Measurements from ENCODE around the gene IFNG-AS1.

The IFNG-AS1 gene

DNA sequence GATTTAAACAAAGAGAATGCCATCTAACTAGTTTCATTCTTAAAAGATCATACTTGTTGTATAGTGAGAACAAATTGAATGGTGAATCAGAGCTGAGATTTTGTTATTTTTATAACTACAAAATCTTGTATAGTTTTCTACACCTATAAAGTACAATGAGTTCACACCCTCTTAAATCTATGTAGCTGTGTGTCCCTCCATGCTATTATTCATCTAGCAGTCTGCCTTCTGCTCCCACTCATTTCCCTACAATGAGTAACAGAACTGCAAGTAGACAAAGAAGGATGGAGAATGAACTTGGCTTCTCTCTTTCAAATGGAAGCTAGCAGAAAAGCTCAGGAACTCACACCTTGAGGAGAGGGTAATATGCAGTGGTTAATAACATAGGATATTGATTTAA, 7.1 kb downstream of the IFNG-AS1 start:
- DNase-seq, result no peak

DNA sequence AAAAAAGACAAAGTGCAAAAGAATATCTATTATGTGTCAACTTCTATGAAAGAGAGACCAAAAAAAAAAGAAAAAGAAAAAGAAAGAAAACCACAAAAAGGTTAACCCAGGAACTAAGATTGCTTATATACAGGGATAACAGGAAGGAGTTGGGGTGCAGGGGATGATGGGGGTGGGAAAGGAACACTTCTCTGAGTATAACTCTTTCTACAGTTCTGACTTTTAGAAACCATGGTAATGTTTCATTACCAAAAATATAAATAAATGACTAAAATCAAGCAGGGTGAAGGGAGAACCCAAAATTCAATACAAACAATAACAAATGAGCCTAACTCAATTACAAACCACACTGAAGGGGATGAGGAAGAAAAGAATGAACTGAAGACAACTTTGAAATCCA, 9.1 kb downstream of the IFNG-AS1 start:
- no peak for DNase-seq

DNA sequence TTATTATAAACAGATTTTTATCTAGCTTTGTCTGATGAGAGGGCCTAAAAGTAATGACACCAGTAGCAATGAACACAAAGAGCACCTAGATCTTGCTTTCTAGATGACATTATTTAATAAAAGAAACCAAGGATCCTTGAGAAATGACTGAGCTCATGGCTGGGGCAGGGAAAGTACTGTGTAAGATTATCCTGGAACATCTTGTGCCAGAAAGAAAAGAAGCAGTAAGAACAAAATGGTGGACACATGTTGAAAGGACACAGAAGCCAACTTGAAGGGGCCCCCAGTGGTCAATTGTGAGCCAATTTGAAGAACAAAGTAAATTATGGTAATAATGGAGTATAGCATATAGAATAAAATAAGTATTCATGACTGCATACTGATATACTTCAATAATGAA, 10.0 kb downstream of the IFNG-AS1 start:
- DNase-seq, result no peak

DNA sequence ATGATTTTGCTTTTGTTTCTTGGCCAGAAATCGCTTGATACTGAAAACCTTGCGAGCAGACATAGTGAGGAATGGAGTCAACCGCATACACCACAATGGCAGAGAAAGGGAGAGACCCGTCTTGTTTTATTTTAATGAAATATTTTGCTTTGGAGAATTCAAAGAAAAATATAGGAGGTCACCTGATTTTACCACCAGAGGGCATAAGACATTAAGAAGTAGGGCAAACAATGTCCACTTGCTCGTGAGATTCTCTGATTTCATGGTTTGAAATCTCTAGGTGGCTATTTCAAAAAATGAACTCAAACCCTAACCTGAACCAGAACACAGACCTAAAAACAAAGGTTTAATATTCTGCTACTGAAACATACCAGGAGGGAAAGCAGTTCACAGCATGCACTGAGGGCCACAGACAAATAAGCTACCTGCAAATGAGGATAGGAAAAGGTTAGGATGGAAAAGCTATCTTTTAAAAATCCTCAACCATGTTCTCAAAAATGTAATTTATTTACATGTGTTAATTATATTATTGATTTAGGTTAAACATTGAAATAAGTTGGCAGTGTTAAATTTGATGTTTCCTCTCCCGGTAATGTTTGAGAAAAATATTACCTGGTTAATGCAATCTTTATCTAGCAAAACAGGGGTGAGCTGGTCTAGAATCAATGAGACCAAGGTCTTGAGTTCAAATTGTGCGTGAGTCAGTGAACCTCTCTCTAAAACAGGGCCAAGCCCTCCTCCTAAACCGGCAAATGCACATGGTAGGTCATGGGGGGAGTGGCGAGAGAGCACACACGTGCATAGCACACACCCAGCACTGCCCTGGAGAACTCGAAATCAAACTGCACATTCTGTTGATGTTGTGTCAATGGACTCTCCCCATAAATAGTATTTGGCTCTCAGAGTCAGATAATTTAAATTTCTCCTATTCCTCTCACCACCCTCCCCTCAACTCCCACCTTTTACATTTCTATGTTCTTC, 12.5 kb downstream of the IFNG-AS1 start:
- no peak for DNase-seq

DNA sequence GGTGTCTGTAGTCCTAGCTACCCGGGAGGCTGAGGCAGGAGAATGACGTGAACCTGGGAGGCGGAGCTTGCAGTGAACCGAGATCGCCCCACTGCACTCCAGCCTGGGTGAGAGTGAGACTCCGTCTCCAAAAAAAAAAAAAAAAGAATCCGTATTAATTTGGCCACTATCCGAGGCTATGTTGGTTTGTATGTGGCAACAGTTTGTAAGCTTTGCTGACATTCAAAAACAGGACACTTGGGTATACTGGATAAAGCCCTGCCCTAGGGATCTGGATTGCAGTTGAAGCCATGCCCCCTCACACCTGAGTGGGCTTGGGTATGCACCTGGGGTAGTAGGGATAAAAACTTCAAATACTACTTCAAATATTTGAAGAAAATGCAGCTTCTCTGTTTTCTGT, 14.5 kb downstream of the IFNG-AS1 start:
- no peak for DNase-seq

DNA sequence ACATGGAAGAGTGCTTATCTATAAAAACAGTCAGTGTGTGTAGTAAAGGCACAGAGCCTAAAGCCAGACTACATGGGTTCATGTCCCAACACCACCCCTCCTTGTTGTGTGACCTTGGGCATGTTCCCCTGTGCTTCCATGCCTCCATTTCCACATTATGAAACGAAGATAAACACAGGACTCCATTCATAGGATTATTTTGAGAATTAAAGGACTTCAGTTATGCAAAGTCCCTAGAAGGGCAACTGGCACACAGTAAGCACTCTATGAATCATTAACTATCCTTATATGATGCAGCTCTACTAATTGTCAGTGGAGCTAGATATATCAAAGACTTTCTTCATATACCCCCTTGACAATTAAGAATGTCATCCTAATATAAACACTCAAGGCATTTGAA, 17.8 kb downstream of the IFNG-AS1 start:
- no peak for DNase-seq

DNA sequence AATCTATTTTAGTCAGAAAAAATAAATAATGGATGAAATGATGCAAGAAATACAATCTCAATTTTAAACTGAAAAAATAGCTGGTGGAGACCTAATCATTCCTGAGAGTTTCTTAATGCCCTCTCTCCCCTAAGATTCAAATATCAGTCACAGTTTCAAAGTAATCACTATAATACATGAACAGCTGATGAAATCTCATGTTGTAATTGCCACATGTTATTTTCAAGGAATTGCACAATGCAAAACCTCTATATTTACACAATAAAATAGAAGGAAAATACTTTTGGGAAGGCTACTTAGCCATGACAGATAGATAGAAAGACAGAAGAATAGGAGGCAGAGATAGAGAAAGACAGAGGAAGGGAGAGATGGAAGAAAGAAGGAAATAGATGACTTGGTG, 18.2 kb downstream of the IFNG-AS1 start:
- no peak for DNase-seq

DNA sequence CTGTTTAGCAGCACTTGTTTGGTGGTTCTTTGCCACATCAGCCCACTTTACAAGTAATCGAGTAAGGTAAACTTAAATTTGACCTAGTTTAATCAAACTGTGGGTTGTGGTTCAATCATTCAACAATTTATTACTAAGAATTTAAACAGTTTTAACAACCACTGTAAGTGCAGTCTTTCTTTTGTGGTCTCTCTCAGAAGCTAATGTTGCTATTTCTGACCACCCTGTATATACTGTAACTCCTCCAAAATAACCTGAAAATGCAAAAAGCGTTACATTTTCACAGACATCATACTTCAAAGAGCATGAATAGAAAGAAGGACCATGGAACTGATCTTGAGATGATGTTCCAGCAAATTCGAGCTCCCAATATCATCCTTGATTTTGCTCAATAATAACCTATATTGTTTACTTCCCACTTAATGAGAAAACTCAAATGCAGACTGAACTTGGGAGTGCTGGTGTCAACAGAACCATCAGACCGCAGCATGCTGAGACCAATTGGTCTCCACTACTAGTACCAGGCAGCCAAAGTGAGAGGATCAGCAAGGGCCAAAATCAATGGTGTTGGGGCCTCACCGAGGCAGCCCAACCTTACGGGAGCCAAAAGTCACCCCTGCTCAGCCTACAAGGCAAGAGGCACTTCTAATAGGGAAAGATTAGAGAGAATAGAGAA, 22.1 kb downstream of the IFNG-AS1 start:
- DNase-seq, result no peak

DNA sequence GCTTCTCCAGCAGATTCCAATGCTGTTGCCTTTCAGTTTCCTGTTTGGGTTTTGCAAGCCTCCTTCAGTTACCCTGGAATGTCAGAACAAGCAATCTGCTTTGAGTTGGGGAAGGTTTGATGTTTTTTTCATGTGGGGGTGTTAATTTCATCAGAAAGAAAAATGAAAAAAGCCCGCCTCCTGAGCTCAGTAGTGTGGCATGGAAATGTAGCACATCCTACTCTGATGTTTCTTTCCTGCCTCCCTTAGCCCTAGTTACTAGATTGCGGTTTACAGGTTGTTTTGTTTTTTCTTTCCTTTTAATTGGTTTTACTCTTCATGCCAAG, 22.6 kb downstream of the IFNG-AS1 start:
- DNase-seq, result no peak

DNA sequence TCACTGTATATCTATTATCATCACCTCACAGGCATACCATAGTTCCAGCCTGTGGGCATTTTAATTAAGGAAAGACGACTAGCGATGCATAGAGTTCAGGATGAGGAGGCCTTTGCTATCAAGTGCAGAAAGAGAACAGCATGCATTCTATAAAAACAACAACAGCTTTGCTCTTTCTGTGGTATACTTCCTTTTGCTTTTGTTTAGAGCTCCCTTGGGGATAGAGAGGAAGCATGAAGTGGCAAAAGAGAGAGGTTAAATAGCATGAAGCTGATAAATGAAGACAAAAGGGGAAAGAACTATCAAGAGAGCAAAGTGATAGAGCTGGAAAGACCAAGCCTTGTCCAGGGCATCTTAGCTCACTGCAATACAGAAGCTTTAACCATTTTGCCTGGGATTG, 23.5 kb downstream of the IFNG-AS1 start:
- DNase-seq, result no peak

DNA sequence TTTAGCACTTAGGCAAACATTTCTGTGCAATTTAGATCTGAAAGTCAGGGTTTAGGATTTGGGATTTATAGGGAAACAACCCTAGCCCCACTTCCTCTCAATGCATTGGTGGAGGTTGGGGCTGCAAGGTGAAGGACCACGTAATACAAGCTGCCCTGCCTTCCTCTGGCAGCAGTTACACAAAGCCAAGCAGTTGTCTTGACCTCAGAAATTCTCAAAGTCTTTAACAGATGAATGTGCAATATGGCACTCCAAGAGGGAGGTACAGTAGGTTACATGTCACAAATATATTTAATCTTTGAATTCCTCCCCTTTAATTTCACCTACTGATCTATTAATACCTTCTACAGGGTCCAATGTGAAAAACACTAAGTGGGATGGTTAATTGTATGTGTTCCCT, 23.9 kb downstream of the IFNG-AS1 start:
- DNase-seq, result no peak

DNA sequence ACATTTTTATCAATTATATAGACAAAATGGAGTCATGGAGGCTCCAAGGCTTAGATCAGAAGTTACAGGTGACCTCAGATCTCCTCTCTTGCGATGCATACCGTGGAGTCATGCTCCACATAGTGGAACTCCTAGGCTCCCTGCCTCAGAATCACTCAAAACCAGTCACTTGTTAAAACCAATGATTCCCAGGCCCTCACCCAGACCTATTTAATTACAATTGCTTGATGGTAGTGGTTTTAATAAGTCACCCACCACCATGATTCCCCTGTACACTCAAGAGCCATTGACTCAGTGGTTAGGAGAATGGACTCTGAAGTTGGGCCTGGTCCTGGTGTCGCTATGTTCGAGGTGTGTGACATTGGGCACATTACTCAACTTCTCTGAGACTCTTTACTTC, 26.9 kb downstream of the IFNG-AS1 start:
- no peak for DNase-seq

DNA sequence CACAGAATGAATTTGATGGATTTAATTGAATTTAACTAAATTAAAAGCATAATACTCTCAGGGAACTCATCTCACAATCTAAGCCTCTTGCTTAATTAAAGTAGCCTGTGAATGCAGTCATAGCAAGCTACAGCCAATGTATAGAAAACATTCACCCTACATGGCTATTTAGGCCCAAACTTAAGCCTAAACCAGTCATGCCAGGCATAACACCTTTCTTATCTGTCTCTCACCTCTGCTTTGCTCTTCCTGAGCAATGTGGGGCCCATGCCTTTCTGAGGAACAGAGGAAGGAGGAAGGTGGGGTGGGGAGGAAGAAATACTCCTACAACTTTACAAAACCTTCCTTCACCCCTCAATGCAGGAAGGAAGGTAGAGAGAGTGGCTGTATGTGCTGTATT, 29.1 kb downstream of the IFNG-AS1 start:
- DNase-seq, result no peak

DNA sequence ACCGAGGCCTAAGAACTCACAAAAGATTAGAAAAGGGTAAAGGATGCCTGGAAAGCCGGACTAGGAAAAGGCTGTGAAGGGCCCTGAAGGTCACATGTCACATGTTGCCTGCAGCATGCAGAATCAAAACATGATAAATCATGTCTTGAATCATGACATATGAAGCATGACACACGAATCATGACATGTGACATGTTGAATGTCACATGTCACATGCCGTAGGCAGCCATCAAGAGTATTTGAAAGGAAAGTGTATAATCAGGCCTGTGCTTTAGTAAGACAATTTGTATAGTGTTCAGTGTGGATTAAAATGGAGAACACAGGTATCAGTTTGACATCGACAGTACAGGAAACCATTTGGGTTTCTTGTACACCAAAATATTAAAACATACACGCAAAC, 30.8 kb downstream of the IFNG-AS1 start:
- no peak for DNase-seq

DNA sequence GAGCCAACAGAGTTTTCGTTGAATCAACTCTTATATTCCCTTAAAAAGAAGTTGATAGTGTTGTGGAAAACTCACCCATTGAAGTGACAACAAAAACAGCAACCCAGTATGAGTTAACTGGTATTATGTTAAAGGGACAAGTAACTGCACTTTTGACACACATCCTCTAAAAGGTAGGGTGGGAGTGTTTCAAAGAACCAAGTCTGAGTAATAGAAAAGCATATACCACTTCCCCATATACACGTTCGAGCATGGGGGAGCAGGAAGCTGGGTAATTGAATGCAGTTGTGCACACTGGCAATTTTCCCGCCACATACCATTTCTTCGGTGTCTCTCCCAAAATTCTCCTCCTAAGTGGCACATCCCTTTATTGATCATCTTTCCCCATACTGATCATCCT, 31.5 kb downstream of the IFNG-AS1 start:
- no peak for DNase-seq

DNA sequence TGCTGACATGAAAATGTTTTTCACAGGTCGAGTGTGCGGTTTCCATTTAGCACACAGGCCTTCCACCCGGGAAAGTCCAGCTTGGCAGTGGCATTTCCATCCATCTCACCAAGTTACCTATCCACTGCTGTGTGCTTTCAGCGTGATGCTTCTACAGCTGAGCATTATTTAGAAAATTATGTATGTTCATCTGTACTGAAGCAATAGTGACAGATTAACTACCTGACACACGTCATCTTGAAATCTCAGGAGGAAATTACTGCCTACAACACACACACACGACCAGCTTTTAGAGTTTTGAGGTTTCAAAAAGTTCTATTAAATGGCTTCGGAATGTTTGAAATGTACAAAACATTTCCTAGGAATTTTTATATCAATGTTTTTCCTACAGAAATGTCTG, 39.4 kb downstream of the IFNG-AS1 start:
- DNase-seq, result no peak

DNA sequence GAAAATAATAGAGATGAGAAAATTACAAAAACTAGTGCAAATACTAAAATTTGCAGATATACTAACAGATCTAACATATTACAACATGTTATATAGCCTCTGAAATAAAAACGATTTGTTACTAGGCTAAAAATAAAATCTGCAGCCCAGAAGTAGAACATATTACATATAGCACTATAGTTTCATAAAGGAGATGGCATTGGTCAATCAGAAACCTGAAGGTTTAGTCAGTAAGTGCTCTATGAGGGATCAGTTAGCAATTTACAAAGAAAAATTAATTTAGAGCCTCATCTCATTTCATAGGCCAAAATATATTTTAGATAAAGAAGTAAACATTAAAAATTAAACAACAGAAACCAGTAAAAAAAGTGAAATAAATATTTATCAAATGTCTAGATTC, 41.0 kb downstream of the IFNG-AS1 start:
- no peak for DNase-seq

DNA sequence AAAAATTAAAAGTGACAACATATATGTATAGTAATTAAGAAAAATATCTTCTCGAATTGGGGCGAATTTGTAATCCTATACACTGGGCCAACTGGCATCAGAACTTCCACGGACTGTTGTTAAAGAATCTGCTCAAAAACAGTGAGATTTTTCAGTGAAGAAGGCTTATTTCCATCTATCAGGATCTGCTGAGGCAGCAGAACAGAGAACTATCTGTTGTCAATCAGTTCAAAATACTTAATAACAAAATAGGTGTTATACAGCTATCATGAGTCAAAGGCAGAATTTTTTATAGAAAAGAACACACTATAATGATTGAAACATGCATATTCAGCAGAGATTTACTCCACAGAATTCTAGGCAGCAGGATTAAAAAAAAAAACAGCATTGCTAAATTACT, 41.9 kb downstream of the IFNG-AS1 start:
- DNase-seq, result no peak

DNA sequence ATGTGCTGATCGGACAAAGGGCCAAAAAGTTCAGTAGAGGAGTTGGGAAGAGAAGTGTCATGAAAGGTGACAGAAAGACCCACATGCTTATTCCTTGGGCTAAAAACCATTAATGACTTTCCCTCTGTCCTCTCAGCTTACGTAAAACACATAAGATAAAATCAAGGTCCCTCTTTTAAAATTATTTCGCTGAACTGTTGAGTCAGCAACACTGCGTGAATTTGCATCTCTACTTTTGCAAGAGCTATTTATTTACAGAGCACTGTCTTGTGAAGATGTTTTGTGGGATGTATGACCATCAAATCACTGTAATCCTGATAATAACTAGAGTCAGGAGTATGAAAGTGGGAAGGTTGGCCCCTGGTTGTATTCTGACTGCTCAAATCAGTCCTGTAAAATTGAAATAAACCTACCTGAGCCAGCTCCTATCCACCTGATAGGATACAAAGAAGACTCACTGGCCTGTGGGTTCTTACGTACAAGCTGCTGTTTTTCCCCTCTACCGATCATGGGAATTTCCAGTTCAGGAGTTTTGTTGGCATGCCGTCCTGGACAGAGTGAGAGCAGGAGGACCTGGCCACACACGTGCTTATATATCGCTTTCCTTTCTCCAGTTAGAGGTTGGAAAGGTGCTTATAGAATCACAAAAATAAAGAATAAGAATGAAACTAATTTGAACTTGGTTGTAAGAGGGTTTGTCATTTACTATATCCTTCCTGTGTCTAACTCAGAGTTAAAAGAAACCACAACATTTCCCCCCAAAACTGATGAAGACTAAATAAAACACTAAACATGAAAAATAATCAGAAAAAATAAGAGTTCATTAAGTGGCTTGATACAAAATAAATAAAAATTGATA, 42.9 kb downstream of the IFNG-AS1 start:
- no peak for DNase-seq

DNA sequence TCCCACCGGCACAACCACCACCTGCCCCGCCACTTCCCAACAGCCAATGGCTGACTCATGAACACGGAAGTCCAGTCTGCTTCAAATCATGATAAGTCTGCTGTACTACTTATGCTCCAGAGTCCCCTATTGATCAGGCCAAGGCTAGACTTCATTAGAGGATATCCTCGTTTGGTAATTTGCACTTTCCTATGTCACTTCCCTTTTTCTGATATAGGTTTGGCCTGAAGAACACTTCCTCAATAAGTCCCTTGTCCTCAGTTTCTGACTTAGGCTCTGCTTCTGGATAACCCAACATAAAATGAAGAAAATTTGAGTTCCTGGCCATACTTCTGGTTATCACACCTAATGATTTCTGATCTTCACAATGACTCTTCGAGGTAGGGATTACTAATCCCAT, 45.3 kb downstream of the IFNG-AS1 start:
- no peak for DNase-seq

DNA sequence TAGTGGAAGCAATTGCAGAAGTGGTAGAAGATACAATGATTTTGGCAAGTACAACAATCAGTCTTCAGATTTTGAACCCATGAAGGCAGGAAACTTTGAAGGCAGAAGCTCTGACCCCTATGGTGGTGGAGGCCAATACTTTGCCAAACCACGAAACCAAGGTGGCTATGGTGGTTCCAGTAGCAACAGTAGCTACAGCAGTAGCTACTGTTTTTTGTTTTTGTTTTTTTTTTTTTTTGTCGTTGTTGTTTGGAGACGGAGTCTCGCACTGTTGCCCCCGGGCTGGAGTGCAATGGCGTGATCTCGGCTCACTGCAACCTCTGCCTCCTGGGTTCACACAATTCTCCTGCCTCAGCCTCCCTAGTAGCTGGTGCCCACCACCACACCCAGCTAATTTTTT, 47.4 kb downstream of the IFNG-AS1 start:
- DNase-seq, result no peak

DNA sequence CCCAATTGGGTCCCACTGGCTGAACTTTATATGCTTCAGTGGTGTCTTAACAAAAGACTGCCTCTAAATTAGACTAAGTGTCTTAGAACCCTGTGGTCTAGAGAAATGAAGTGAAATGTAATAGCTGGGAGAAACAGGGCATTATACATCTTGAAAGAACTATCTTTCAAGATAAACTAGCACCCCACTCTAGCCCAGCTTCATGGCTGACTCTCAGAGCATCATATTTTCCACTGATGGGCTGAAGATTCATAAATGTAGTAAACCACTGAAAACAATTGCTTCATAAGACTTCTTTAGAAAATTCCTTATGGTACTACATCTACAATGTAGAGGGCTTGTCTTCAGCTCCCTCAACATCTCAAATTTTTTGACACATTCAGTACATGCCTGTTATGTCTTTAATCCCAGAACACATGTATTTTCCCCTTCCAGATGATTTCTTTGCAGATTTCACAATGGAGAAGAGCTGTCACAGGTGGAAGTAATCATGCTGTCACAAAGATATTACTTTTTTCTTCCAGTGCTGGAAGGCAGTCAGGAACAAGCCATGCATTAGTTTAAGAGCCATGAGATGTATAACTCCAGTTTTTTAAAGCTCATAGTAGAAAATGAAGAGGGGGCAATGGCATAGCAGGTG, 48.5 kb downstream of the IFNG-AS1 start:
- no peak for DNase-seq

DNA sequence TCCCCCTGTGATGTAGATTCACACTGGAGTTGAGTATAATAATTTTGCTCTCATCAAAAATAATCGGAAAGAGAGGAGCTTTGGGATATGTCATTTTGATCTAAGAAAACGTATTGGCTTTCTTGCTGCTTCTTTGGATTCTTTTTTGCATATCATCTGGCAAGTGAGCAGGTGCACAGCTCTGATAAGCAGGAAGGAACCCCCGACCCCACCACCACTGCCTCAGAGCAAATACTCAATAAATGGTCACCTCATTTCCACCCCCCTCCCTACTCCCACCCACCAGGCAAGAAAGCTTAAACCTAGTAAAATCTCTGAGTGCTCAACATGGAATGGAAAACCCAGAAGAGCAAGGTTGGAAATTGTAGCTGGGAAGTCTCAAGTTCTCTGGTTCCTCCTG, 49.4 kb downstream of the IFNG-AS1 start:
- no peak for DNase-seq

All from activated CD4-positive, alpha-beta T cell treated with anti-CD3 and anti-CD28 coated beads, Interleukin-2, amount 50 U/mL, for 1 hour (primary cell).